ENCODE measurements around the gene C1orf174.

Gene C1orf174

DNA sequence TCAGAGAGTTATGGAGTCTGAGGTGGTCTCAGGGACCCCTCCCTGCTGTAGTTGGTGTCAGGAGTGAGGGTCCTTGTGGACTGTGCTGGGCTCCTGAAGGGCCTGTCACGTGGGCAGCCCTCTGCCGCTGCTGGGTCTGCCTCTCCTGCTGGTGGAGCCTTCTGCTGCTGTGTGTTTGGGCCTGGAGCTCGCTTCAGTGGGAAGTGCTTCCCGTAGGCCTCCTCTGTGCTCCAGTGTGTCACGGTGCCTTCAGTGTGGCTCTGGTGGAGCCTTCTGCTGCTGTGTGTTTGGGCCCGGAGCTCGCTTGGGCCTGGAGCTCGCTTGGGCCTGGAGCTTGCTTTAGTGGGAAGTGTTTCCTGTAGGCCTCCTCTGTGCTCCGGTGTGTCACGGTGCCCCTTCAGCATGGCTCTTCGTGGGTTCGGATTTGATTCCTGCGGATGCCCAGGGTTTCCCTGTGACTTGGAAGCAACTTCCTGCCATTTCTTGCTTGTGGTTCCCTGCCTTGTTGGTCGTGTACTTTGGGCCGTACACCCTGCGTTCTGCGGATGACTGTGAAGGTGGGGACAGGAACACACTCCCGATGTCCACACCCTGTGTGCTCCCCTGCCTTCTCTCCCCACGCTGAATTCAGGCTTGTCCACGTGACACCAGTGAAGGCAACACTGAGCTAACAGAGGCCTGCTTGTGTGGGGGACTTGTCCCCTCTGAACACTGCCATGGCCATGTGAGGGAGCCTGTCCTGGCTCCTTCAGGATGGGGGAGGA is 19.5 kb downstream of the C1orf174 start:
- TF ChIP-seq, protein P1, sequence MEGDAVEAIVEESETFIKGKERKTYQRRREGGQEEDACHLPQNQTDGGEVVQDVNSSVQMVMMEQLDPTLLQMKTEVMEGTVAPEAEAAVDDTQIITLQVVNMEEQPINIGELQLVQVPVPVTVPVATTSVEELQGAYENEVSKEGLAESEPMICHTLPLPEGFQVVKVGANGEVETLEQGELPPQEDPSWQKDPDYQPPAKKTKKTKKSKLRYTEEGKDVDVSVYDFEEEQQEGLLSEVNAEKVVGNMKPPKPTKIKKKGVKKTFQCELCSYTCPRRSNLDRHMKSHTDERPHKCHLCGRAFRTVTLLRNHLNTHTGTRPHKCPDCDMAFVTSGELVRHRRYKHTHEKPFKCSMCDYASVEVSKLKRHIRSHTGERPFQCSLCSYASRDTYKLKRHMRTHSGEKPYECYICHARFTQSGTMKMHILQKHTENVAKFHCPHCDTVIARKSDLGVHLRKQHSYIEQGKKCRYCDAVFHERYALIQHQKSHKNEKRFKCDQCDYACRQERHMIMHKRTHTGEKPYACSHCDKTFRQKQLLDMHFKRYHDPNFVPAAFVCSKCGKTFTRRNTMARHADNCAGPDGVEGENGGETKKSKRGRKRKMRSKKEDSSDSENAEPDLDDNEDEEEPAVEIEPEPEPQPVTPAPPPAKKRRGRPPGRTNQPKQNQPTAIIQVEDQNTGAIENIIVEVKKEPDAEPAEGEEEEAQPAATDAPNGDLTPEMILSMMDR (IDR thresholded peaks at IDR 0.05; ENCODE audit: insufficient read depth, low read length) = no peak
- TF ChIP-seq POLR2AphosphoS5 (IDR thresholded peaks at IDR 0.05; ENCODE audit: low read depth) (no peak), SPI1 (IDR thresholded peaks at IDR 0.05; ENCODE audit: borderline replicate concordance, low read depth) (no peak), GABPA (IDR thresholded peaks at IDR 0.05; ENCODE audit: low read depth) (no peak)
- TF ChIP-seq, protein P2, sequence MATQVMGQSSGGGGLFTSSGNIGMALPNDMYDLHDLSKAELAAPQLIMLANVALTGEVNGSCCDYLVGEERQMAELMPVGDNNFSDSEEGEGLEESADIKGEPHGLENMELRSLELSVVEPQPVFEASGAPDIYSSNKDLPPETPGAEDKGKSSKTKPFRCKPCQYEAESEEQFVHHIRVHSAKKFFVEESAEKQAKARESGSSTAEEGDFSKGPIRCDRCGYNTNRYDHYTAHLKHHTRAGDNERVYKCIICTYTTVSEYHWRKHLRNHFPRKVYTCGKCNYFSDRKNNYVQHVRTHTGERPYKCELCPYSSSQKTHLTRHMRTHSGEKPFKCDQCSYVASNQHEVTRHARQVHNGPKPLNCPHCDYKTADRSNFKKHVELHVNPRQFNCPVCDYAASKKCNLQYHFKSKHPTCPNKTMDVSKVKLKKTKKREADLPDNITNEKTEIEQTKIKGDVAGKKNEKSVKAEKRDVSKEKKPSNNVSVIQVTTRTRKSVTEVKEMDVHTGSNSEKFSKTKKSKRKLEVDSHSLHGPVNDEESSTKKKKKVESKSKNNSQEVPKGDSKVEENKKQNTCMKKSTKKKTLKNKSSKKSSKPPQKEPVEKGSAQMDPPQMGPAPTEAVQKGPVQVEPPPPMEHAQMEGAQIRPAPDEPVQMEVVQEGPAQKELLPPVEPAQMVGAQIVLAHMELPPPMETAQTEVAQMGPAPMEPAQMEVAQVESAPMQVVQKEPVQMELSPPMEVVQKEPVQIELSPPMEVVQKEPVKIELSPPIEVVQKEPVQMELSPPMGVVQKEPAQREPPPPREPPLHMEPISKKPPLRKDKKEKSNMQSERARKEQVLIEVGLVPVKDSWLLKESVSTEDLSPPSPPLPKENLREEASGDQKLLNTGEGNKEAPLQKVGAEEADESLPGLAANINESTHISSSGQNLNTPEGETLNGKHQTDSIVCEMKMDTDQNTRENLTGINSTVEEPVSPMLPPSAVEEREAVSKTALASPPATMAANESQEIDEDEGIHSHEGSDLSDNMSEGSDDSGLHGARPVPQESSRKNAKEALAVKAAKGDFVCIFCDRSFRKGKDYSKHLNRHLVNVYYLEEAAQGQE (IDR thresholded peaks at IDR 0.05; ENCODE audit: insufficient replicate concordance, low read depth) = no peak
- Histone ChIP-seq H3K4me3 (replicated peaks; ENCODE audit: insufficient read depth, low read length) (no peak overlapping the region), H3K27me3 (ENCODE audit: insufficient read depth, poor library complexity, severe bottlenecking) (no peaks in the 10 kb centered on the region), H3K27ac (replicated peaks) (no peak overlapping the region)
- no peak for DNase-seq (ENCODE audit: low read depth in 1 of 2, low spot score in 1 of 2)

DNA sequence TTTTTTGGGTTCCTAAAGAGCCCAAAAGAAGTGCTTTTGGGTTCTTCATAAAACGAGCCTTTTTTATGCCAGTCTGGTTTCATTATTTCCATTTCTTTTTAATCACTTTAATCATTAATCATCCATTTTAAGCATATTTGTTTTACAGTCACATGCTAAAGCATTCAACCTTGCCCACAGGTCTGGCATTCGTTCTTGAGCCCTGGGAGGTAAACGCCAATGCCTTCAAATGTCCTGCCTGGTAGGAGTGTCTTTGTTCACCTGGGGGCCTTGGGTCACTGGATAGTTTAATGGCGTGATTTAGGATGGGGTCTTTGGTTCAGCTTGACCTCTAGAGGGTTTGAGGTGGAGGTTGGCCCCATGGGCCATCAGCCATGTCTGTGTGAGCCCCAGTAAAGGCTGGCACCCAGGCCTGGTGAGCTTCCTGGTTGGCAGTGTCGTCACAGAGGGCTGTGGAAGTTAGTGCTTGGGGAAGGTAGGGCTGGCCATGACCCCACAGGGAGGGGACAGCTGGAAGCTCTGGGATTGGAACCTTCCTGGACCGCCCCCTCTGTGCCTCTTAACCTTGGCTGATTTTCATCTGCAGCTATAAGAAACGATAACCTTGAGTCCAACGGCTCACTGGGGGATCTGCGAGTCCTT is 20.2 kb downstream of the C1orf174 start:
- Histone ChIP-seq H3K27ac (replicated peaks) (no peak overlapping the region), H3K4me3 (replicated peaks; ENCODE audit: insufficient read depth, low read length) (no peak overlapping the region), H3K27me3 (ENCODE audit: insufficient read depth, poor library complexity, severe bottlenecking) (no peaks in the 10 kb centered on the region)
- DNase-seq (ENCODE audit: low read depth in 1 of 2, low spot score in 1 of 2) = no peak
- TF ChIP-seq SPI1 (IDR thresholded peaks at IDR 0.05; ENCODE audit: borderline replicate concordance, low read depth) (no peak), GABPA (IDR thresholded peaks at IDR 0.05; ENCODE audit: low read depth) (no peak), POLR2AphosphoS5 (IDR thresholded peaks at IDR 0.05; ENCODE audit: low read depth) (no peak)
- TF ChIP-seq, protein P1 (IDR thresholded peaks at IDR 0.05; ENCODE audit: insufficient read depth, low read length) = no peak
- TF ChIP-seq, protein P2 (IDR thresholded peaks at IDR 0.05; ENCODE audit: insufficient replicate concordance, low read depth) = no peak

DNA sequence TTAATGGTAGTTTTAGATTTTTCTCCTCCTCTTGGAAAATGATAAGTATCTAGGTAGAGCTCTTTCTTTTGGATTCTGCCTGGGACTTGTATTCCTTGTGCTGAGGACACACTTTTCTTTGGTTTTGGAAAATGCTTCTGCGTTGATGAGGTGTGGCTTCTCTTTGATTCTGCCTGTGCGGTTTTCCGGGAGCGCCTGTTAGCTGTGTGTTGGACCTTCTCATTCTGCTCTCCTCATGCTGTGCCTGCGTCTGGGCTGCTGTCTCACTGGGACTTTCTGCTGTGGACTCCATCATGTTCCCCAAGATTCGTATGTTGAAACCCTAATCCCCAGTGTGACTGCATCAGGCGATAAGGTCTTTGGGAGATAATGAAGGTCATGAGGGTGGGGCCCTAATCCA is 21.0 kb downstream of the C1orf174 start:
- no peak for DNase-seq (ENCODE audit: low read depth in 1 of 2, low spot score in 1 of 2)
- Histone ChIP-seq H3K27me3 (ENCODE audit: insufficient read depth, poor library complexity, severe bottlenecking) (no peaks in the 10 kb centered on the region), H3K27ac (replicated peaks) (no peak overlapping the region), H3K4me3 (replicated peaks; ENCODE audit: insufficient read depth, low read length) (no peak overlapping the region)
- no peak for TF ChIP-seq SPI1 (IDR thresholded peaks at IDR 0.05; ENCODE audit: borderline replicate concordance, low read depth)
- no peak for TF ChIP-seq POLR2AphosphoS5 (IDR thresholded peaks at IDR 0.05; ENCODE audit: low read depth)
- no peak for TF ChIP-seq GABPA (IDR thresholded peaks at IDR 0.05; ENCODE audit: low read depth)
- TF ChIP-seq, protein P2 (IDR thresholded peaks at IDR 0.05; ENCODE audit: insufficient replicate concordance, low read depth) = no peak
- TF ChIP-seq, protein P1 (IDR thresholded peaks at IDR 0.05; ENCODE audit: insufficient read depth, low read length) = no peak
